T1000 (cell line): ENCODE measurements around the gene TAS2R41.

Source experiments
- DNase-seq: peaks from one replicate; lab custom pipeline; 2025; ENCODE audit warnings: mixed read lengths; lab: John Stamatoyannopoulos, UW

Gene TAS2R41

GRCh38 chr7:143493751-143494150 is 16.1 kb downstream of the TAS2R41 start:
- DNase-seq, result no peak

DNA sequence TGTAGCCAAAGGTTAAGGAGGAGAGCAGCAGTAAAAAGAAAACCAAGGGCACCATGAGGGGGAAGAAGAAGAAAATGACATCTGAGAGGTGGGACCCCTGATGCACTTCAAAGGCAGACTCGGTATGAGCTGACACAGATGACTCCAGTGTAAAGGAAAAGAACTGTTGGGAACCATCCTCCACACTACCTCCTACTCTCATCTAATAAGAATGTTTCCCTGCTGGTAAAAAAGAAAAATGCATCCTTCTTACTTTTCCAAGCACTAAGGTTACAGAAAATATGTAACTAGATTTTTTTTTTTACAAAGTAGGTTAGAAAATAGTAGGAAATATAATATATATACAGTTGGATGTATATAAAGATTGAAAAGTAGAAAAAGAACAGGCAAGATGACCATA is 16.9 kb downstream of the TAS2R41 start:
- DNase-seq, result no peak

DNA sequence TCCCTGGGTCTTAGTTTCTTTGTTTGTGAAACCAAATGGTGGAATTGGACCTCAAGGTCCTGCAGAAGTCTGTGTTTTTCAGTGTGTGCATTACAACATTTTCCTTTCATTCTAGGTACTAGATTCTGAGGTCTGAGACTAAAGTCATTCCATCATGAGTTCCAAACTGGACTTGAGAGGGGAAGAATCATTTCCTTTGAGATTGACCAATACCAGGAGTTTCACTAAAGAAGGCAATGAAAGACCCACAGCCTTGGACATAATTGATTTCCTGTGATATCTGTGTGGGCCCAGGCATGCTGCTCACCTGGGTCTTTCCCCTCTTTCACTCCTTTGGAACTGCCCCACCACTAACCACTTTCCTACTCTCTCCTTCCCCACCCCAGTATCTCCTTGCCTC is 18.2 kb downstream of the TAS2R41 start:
- no peak for DNase-seq

DNA sequence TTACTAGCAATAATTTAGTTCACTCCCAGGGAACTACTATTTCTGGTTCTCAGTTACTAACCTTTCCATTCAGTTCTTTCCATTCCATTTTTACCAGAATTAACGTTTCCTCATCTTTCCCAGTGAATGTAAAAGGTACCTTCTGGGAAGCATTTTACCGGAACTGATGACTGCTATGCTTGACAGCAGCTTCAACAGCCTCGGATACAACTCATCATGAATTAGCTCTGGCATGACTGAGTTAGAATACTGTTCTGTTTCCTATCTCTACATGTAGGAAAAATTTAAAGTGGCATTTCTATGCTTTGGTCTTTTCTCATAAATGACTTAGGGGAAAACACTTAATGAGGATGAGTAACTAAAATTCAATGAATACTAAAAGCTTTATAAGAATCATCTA is 18.6 kb downstream of the TAS2R41 start:
- DNase-seq, result no peak

DNA sequence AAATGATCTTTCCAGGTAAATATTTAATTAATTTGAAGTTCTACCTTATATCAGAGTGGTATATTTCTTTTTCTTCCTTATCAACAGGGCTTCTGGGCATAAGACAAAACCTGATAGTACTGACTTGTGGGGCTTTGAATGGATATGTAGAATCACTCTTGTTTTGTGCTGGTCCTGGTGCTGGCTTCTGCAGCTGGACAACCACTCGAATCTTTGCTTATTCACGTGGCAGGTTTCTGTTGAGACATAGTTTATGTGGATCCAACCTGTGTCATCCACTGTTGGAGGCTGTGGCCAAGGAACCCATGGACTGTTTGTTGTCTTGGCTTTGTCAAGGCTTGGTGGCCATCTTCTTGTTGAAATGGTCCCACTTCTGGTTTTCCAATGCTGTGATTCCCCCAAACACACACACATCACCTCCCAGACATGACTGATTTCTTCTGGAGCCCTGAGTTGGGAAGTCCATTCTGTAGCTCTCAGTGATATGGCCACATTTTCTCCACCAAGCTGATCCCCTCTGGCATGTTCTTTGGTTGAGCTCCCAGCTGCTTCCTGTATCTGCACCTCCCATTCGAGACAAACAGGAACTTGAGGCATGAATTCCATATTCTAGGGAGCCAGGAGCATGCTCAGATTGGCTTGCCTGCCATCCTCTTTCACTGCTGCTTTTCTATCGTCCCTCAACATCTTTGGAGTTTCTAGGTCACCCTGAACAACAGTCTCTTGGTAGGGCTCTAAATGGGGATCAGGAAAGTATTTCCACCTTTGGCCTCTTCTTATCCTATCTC is 19.5 kb downstream of the TAS2R41 start:
- no peak for DNase-seq

GRCh38 chr7:143499246-143499645 is 21.6 kb downstream of the TAS2R41 start:
- DNase-seq, result no peak

DNA sequence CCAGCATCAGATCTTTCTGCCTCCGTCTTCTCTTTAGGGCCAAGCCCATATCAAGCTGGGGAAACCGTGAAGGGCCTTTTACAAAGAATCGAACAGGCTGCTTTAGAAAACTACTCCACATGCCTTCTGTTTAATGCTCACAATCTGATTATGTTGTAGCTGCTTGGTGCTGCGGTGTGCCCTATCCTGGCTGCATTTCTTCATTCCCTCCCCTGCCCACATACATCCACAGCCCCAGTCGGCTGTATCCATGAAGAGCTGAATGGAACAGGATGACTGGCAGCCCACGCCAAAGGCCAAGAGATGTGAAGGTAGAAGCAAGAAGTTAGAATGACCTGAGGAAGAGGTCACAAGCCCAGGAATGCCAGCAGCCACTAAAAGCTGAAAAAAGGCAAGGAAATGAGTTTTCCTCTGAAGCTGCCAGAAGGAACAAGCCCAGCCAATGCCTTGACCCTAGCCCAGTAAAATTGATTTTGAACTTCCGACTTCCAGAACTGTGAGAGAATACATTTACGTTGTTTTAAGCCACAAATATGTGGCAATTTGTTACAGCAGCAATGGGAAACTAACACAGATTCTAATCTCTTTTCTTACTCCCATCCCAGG is 22.2 kb downstream of the TAS2R41 start:
- no peak for DNase-seq

- no peak for DNase-seq
These were observed 25.6 kb downstream of the TAS2R41 start for GRCh38 chr7:143503261-143503660.

GRCh38 chr7:143504215-143504936 is 26.7 kb downstream of the TAS2R41 start:
- DNase-seq, result no peak

DNA sequence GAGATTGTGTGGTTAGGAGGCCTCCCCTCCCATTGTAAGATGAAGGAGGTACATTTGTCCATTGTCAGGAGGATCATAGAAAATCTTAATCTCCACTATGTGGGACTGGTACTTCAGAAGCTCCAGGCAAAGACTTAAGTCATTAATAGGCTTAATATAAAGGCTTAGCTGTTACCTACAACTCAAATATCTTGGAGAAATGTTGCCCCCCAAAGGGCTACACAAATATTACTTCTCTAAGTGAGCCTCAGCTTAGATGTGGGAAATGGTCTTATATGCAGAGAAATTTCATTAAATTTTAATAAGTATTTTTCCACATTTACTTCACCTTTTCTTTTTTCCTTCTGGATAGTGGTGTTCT is 27.2 kb downstream of the TAS2R41 start:
- DNase-seq, result no peak

GRCh38 chr7:143505838-143506237 is 28.2 kb downstream of the TAS2R41 start:
- no peak for DNase-seq

GRCh38 chr7:143507094-143507518 is 29.4 kb downstream of the TAS2R41 start:
- DNase-seq, result no peak

DNA sequence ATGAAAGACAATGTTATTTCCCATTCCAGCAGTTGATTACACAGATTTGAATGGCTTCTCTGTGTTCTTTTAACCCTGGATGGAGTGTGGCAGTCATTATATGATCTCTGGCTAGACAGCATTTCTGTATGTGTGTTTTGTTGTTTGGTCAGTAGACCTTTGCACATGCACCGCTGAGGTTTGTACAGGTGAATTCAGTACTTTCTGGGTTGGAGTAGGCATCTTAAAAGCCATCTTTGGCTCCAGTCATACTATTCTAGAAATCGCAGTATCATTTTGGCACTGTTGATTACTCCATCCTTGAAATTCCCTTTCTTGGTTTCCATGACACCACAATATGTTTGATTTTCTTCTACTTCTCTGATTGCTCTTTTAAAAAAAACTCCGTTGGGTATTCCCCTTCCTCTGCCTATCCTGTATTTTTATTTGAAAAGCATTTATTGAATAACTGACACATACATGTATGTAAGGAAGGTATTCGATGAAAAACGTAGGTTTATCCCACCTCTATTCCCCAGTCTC is 29.9 kb downstream of the TAS2R41 start:
- no peak for DNase-seq

DNA sequence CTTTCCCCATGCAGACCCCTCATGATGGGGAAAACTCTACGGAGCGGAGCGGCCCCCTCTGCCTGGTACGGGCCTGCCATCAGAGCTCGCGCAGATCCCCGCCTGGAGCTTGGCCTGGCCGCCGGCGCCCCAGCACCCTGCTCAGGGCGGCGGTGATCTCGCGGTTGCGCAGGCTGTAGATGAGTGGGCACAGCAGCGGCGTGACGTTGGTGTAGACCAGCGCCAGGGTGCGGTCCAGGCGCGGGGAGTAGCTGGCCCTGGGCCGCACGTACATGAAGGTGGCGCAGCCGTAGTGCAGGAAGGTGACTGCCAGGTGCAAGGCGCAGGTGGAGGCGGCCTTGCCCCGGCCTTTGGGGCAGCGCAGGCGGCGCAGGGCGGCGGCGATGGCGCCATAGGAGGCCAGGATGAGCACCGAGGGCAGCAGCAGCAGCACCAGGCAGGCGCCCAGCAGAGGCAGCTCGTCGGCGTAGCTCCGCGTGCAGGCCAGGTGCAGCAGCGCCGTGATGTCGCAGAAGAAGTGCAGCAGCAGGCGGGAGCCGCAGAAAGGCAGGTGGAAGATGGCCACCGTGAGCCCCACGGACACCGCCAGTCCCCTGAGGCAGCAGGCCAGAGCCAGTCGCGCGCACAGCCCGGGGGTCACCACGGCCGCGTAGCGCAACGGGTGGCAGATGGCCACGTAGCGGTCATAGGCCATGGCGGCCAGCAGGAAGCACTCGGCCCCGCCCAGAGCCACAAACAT is 33.4 kb downstream of the TAS2R41 start:
- DNase-seq, result no peak

DNA sequence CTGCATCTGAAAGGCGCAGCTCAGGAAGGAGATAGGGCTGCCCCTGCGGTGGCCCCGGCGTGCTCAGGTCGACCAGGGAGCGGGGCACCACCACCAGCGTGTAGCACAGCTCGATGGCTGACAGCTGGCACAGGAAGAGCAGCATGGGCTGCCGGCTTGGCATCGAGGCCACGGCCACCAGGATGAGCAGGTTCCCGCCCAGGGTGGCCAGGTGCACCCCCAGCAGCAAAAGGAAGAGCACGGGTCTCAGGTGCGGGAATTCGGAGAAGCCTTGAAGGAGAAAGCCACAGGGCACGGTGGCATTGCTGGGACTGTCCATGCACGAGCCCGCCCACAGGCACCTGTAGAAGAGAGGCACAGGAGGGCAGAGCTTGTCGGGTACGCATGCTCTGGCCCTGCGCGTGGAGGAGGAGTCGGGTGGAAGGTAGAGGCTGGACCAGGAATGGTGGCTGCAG is 33.9 kb downstream of the TAS2R41 start:
- DNase-seq, result no peak

- DNase-seq, result no peak
These were observed 35.0 kb downstream of the TAS2R41 start for GRCh38 chr7:143512488-143513340.

DNA sequence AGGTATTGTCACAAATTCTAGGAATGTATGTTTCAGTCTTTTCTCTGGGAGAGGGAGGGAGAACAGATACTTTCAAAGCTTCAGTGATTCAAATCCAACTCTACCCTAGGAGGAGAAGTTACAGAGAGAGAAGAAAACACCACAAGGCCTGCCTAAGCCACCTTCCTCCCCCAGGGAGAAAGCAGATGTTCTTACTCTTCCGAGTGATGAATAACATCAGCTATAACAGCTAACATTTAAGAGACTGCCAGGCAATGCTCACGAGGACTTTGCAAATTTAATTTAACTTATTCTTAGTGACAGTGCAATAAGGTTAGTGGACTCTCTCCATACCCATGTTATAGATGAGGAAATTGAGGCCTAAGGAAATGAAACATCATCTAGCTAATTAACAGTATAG is 36.8 kb downstream of the TAS2R41 start:
- DNase-seq, result no peak

GRCh38 chr7:143514995-143515735 is 37.5 kb downstream of the TAS2R41 start:
- DNase-seq, result no peak

GRCh38 chr7:143516981-143517380 is 39.3 kb downstream of the TAS2R41 start:
- no peak for DNase-seq

DNA sequence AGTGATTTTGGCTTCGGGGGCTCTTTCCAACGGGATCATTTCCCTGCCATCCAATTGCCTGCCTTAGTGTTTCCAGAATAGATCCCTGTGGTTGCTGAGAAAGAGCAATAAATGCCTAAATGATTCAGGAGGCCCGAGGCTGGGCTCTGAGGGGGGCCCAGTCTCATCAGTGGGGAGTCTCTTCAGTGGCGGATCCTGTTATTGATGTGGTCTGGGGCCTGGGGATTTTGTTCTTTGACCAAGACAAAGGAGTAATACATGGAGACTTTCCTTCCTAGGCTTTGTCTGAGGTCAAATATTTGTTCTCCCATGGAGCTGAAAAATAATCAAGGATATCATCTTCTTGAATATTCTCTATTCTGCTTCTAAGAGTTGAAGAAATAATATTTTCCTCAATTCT is 40.8 kb downstream of the TAS2R41 start:
- DNase-seq, result peak; percentile 3
